A673 (cell line): ENCODE data around the gene MAP1LC3B2.

Experiments
- CTCF ChIP-seq: fragments of 300-800, 200-600 bp; sonication (generic); conservative IDR thresholded peaks from 2 replicates; pipeline ENCODE4 v1.5.1; 2017; ENCODE audit warnings: low read depth, mild to moderate bottlenecking, antibody characterized with exemption, low read length, moderate library complexity, mixed read lengths
- EZH2 ChIP-seq: fragments of 200-600 bp; sonication (generic); IDR thresholded peaks from 2 replicates; pipeline ENCODE4 v1.6.1; 2017; ENCODE audit warnings: borderline replicate concordance, low read depth, mild to moderate bottlenecking, mixed read lengths, antibody characterized with exemption, low read length; ENCODE audit not compliant: poor library complexity, severe bottlenecking

GRCh38 chr12:116541547-116542344 lies 17.4 kb upstream of the MAP1LC3B2 start:
- no peak for TF ChIP-seq CTCF
- no peak for TF ChIP-seq EZH2
